IPS-18a (cell line): ENCODE results near the gene SMCHD1.
"Not testable (repeated sequence)": the region's sequence is repeated elsewhere in the genome, so short reads cannot be mapped to it uniquely, and the experiment has no call there.

Source experiments
- H3K27ac ChIP-seq: one replicate; pipeline ENCODE4 v1.5.1; 2013; ENCODE audit warnings: low read length
- H3K27me3 ChIP-seq: one replicate; pipeline ENCODE4 v1.6.1; 2013; ENCODE audit warnings: mild to moderate bottlenecking, low read length; ENCODE audit not compliant: control insufficient read depth, insufficient read depth
- H3K36me3 ChIP-seq: one replicate; pipeline ENCODE4 v1.6.1; 2013; ENCODE audit warnings: low read depth, low read length; ENCODE audit not compliant: control insufficient read depth
- H3K4me1 ChIP-seq: one replicate; pipeline ENCODE4 v1.6.1; 2013; ENCODE audit warnings: low read depth, low read length; ENCODE audit not compliant: control insufficient read depth
- H3K4me3 ChIP-seq: one replicate; pipeline ENCODE4 v1.5.1; 2013; ENCODE audit warnings: low read length
- H3K9ac ChIP-seq: one replicate; pipeline ENCODE4 v1.6.1; 2013; ENCODE audit warnings: mild to moderate bottlenecking, low read length, moderate library complexity
- H3K9me3 ChIP-seq: one replicate; pipeline ENCODE4 v1.6.1; 2013; ENCODE audit warnings: low read depth, low read length; ENCODE audit not compliant: control insufficient read depth

Gene SMCHD1

DNA sequence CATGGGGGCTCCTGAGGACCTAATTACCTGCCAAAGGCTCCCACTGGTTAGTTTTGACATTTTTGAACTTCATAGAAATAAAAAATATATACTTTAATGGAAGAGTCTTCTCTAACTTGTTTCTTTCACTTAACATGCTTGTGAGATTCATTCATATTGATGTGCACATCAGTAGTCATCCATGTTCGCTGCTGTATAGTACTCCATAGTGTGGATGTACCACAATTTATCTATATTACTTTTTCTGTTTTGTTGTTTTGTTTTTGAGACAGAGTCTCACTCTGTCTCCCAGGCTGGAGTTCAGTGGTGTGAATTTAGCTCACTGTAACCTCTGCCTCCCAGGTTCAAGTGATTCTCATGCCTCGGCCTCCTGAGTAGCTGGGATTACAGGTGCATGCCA, 168.4 kb downstream of the SMCHD1 start:
- Histone ChIP-seq H3K27ac (no peak overlapping the region), H3K4me1 (no peaks in the 10 kb centered on the region), H3K9me3 (no peaks in the 10 kb centered on the region), H3K4me3 (no peak overlapping the region), H3K9ac (no peak overlapping the region), H3K36me3 (no peaks in the 10 kb centered on the region), H3K27me3 (no peaks in the 10 kb centered on the region)

DNA sequence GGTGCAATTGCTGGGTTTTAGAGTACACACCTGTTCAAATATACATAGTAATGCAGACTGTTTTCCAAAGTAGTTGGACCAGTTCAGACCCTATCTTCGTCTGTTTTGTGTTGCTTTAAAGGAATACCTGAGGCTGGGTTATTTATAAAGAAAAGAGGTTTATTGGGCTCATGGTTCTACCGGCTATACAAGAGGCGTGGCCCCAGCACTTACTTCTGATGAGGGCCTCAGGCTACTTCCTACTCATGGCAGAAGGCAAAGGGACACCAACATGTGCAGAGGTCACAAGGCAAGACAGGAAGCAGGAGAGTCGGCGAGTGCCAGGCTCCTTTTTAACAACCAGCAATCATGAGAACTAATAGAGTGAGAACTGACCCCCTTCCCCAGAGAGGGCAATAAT, 169.3 kb downstream of the SMCHD1 start:
- H3K27me3 ChIP-seq = no peaks in the 10 kb centered on the region
- no peaks in the 10 kb centered on the region for H3K36me3 ChIP-seq
- no peaks in the 10 kb centered on the region for H3K4me1 ChIP-seq
- no peaks in the 10 kb centered on the region for H3K9me3 ChIP-seq
- no peak overlapping the region for H3K27ac ChIP-seq
- H3K4me3 ChIP-seq = no peak overlapping the region
- H3K9ac ChIP-seq = no peak overlapping the region

DNA sequence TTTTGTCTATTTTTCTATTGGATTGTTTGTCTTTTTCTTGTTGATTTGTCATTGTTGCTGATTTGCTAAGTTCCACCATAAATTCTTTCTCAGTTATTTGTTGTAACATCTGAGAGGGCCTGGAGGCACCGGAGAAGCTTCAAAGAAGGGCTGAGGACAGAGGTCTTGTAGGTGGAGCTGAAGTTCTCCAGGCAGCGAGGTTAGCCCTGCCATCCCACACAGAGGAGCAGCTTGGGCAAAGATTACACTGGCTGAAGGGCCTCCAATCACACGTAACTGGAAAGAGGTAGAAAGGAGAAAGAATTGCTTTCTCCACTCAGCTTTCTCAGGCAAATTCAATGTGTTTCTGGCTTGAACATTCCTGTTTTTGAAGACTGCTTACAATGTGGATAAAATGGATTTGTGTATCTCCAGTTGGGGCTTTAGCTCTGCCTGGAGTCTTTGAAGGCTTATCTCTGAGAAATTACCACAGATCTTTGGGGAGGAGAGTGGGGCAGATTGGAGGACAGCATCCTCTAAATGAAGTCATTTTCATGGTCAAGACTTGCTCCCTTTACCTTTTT, 170.2 kb downstream of the SMCHD1 start:
- Histone ChIP-seq H3K27ac (no peak overlapping the region), H3K4me1 (no peaks in the 10 kb centered on the region), H3K27me3 (no peaks in the 10 kb centered on the region), H3K9me3 (no peaks in the 10 kb centered on the region), H3K4me3 (no peak overlapping the region), H3K36me3 (no peaks in the 10 kb centered on the region), H3K9ac (no peak overlapping the region)

DNA sequence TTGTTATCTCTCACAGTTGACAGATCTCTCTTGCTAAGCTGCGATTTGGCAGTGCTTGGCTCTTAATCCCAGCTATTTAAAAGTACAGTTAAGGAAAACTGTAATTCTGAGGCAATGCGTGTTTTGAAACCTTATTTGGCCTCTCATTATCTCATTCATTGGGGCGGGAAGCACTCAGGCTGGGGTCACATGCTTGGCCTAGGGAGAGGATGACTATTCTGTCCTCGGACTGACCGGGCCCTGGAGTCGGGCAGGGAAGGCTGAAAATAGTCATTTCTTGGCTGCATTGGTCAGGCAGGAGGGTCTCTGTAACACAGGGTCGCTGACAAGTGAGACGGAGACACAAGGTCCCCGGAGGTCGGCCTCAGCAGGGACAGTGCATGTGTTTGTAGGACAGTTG, 171.1 kb downstream of the SMCHD1 start:
- no peak overlapping the region for H3K4me3 ChIP-seq
- no peak overlapping the region for H3K27ac ChIP-seq
- no peak overlapping the region for H3K9ac ChIP-seq
- H3K27me3 ChIP-seq = no peaks in the 10 kb centered on the region
- H3K9me3 ChIP-seq = no peaks in the 10 kb centered on the region
- H3K4me1 ChIP-seq = no peaks in the 10 kb centered on the region
- H3K36me3 ChIP-seq = no peaks in the 10 kb centered on the region

DNA sequence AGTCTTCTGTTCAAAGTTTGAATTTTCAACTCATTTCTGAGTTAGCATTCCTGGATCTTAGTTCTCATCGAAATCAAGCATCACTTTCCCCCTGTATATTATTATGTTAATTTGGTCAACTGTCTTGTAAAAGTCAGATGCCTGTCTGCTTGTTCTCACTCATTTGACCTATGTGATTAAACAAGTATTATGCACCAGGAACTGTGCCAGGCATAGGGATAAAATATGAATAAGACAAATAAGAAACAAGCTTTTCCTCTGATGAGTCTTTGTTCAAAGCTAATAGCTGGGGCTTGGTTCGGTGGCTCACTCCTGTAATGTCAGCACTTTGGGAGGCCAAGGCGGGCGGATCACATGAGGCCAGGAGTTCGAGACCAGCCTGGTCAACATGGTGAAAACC, 171.5 kb downstream of the SMCHD1 start:
- no peaks in the 10 kb centered on the region for H3K9me3 ChIP-seq
- no peaks in the 10 kb centered on the region for H3K4me1 ChIP-seq
- H3K4me3 ChIP-seq = no peak overlapping the region
- H3K9ac ChIP-seq = no peak overlapping the region
- no peak overlapping the region for H3K27ac ChIP-seq
- no peaks in the 10 kb centered on the region for H3K36me3 ChIP-seq
- H3K27me3 ChIP-seq = no peaks in the 10 kb centered on the region

DNA sequence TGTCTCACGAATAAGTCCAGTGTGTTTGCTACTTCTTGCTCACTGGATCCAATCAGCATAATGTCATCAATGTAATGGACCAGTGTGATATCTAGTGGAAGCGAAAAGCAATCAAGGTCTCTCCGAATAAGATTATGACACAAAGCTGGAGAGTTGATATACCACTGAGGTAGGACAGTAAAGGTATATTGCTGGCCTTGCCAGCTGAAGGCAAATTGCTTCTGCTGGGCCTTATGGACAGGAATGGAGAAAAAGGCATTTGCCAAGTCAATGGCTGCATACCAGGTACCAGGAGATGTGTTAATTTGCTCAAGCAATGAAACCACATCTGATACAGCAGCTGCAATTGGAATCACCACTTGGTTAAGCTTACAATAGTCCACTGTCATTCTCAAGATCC, 180.6 kb downstream of the SMCHD1 start:
- H3K9me3 ChIP-seq, H3K4me3 ChIP-seq, H3K27ac ChIP-seq, H3K36me3 ChIP-seq, H3K9ac ChIP-seq, H3K4me1 ChIP-seq, H3K27me3 ChIP-seq: not testable (repeated sequence)

DNA sequence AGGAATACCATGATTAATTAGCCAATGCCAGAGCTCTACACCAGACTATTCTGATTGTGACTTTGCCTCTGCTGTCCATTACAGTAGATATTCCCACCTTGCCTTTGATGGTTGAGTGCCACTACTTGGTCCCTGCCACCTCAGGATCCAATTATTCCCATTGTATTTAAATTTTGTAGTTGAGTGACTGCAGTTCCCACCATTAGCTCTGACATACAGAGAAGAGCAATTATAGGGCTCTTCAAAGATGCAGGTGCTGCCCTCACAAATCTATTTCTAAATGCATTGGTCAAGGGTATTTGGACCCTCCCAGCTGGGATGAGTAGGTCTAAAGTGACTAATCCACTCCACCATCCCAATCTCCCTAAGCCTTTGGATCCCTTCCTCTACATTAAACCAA, 181.8 kb downstream of the SMCHD1 start:
- H3K4me3 ChIP-seq, H3K9me3 ChIP-seq, H3K27me3 ChIP-seq, H3K27ac ChIP-seq, H3K4me1 ChIP-seq, H3K9ac ChIP-seq, H3K36me3 ChIP-seq: not testable (repeated sequence)

DNA sequence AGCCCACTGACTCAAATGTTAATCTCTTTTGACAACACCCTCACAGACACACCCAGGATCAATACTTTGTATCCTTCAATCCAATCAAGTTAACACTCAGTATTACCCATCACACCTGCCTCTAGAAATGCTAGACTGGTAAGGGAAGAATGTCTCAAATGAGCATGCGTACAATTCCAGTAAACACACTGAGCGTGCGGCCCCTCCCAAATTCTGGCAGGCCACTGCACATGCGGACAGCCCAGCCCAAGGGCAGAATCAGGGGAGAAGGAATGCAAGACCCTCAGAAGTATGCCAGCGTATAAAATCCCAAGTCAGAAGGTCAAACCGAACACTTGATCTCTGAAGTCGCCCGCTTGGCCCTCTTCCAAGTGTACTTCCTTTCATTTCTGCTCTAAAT, 183.7 kb downstream of the SMCHD1 start:
- Histone ChIP-seq H3K9me3 (no peaks in the 10 kb centered on the region), H3K4me1 (no peaks in the 10 kb centered on the region), H3K27me3 (peaks cover 6% of the 10 kb centered on the region), H3K36me3 (no peaks in the 10 kb centered on the region), H3K9ac (no peak overlapping the region), H3K27ac (no peak overlapping the region), H3K4me3 (no peak overlapping the region)

DNA sequence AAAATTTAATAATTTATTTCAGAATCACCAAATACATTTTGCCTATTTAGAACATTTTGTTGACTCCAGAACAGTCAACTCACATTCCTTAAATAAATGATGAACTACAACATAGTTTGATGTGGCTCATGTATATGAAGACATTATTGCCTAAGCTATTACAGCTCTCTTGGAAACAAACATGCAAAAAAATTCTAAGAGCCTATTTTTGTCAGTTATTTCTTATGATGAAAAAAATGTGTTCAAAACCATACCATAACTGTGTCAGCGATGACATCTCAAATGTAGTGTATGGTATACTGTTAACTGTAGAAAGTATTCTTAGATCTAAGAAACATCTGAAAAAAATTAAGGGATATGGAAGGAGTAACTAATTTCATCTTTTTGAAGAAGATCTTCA, 185.0 kb downstream of the SMCHD1 start:
- no peak overlapping the region for H3K27ac ChIP-seq
- no peak overlapping the region for H3K9ac ChIP-seq
- H3K9me3 ChIP-seq = no peaks in the 10 kb centered on the region
- peaks cover 19% of the 10 kb centered on the region for H3K27me3 ChIP-seq
- no peaks in the 10 kb centered on the region for H3K36me3 ChIP-seq
- H3K4me3 ChIP-seq = no peak overlapping the region
- H3K4me1 ChIP-seq = no peaks in the 10 kb centered on the region

DNA sequence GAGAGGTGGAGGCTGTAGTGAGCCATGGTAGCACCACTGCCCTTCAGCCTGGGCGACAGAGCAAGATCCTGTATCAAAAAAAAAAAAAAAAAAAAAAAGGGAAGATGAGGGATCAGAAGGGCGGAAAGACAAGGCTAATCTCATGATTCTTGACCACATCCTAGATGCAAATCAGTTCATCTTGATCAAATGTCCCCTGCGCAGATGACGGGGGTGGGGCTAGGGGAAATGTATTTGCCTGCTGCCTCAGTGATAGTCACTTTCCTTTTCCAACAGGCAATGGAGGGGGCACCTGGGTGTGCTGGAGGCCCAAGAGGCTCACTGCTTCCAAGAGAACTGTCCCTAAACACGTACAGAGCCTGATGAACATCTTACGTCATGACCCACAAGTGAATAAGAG, 187.6 kb downstream of the SMCHD1 start:
- peaks cover 3% of the 10 kb centered on the region for H3K4me1 ChIP-seq
- H3K27me3 ChIP-seq = peaks cover 45% of the 10 kb centered on the region
- H3K36me3 ChIP-seq = no peaks in the 10 kb centered on the region
- no peak overlapping the region for H3K27ac ChIP-seq
- no peaks in the 10 kb centered on the region for H3K9me3 ChIP-seq
- no peak overlapping the region for H3K9ac ChIP-seq
- H3K4me3 ChIP-seq = no peak overlapping the region

DNA sequence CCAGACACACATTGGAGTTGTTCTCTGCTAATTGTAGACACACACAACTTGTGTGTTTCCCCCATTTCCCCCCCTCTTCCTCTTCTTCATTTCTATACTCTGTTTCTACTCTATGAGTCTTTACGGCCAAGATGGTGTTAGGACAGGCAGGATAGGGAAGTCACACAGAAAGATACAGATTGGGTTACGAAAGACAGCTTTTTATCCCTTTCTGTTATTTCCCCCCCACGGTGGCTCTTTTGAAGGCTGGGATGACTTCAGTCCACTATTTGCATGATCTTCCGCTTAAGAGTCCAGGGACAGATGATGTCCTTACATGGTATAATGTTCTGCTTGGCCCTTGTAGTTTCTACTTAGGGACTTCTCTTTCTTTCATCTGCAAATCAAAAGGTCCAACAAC, 189.6 kb downstream of the SMCHD1 start:
- Histone ChIP-seq H3K27me3 (peaks cover 62% of the 10 kb centered on the region), H3K9me3 (no peaks in the 10 kb centered on the region), H3K4me3 (no peak overlapping the region), H3K27ac (no peak overlapping the region), H3K9ac (no peak overlapping the region), H3K4me1 (peaks cover 6% of the 10 kb centered on the region), H3K36me3 (no peaks in the 10 kb centered on the region)

DNA sequence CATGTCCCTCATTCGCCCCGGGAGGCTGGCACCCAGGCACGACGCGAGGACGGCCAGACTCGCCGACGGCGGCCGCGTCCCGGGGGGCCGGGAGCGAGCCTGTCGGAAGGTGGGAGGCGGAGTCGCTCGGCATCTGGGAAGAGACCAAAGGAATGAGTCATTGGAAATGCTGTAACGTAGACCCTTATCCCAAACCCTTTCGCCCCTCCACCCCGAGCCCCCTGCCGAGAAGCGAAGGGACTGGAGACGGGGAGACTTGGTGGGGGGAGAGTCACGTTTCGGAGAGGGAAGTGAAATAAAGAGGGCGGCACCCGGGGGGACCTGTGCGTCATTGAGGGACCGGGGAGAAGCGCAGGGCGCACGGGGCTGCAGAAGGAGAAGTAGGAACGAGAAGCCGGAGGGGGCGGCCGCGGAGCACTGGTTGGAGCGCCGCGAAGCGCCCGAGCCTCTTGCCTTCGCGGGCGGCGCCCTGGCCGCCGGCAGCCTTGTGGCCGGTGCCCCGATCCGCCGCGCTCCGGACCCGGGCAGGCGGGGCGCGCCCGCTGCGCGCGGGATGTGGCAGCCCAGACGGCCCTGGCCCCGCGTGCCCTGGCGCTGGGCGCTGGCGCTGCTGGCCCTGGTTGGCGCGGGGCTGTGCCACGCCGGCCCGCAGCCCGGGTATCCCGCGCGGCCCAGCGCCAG, 191.2 kb downstream of the SMCHD1 start, which contains the start of gene EMILIN2:
Gene EMILIN2 (plus strand): TSS at position 371 of the 681 bp plus-strand sequence. CDS start 183 bp downstream, at position 554.
- H3K27ac ChIP-seq = no peak within 1 kb of the TSS
- peaks cover 62% of the 10 kb centered on the region for H3K27me3 ChIP-seq
- no peaks in the 10 kb centered on the region for H3K36me3 ChIP-seq
- peaks cover 6% of the 10 kb centered on the region for H3K4me1 ChIP-seq
- H3K9me3 ChIP-seq = no peaks in the 10 kb centered on the region
- H3K9ac ChIP-seq = peak within 1 kb of the TSS; percentile 38
- peak within 1 kb of the TSS; percentile 73 for H3K4me3 ChIP-seq
